Duodenal mucosa (tissue), 2 donors: Measurements from ENCODE around the gene TGFB1I1.

Experiments used
- H3K27ac ChIP-seq: one replicate; pipeline ENCODE4 v1.7.0; 2013; ENCODE audit warnings: low read depth, low read length
- H3K27me3 ChIP-seq, 2 donors: one replicate each; pipeline ENCODE4 v1.7.0; 2013; ENCODE audit warnings: low read length in 2 of 2, control low read depth in 1 of 2; ENCODE audit not compliant: insufficient read depth in 2 of 2, control insufficient read depth in 1 of 2
- H3K36me3 ChIP-seq, 2 donors: one replicate each; pipeline ENCODE4 v1.7.0; 2013; ENCODE audit warnings: low read length in 2 of 2, control low read depth in 1 of 2; ENCODE audit not compliant: insufficient read depth in 2 of 2, control insufficient read depth in 1 of 2
- H3K4me1 ChIP-seq, 2 donors: one replicate each; pipeline ENCODE4 v1.7.0; 2013; ENCODE audit warnings: low read length in 2 of 2, control low read depth in 1 of 2; ENCODE audit not compliant: insufficient read depth in 2 of 2, control insufficient read depth in 1 of 2
- H3K4me3 ChIP-seq, 2 donors: one replicate each; pipeline ENCODE4 v1.7.0; 2013; ENCODE audit warnings: low read length in 2 of 2, low read depth in 1 of 2
- H3K9ac ChIP-seq, 2 donors: one replicate each; pipeline ENCODE4 v1.7.0; 2013; ENCODE audit warnings: low read length in 2 of 2, low read depth in 1 of 2
- H3K9me3 ChIP-seq, 2 donors: one replicate each; pipeline ENCODE4 v1.7.0; 2013; ENCODE audit warnings: low read length in 2 of 2, control low read depth in 1 of 2; ENCODE audit not compliant: control insufficient read depth in 1 of 2

TGFB1I1 gene

DNA sequence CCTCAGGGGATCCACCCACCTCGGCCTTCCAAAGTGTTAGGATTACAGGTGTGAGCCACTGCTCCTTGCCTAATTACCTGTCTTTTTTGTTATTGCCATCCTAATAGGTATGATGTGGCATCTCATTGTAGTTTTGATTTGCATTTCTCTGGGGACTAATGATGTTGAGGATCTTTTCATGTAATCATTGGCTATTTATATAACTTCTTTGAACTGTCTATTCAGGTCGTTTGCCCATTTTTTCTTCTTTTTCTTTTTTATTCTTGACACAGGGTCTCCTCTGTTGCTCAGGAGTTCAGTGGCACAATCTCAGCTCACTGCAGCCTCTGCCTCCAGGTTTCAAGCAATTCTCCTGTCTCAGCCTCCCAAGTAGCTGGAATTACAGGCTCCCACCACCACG, 1.3 kb upstream of the TGFB1I1 start:
- H3K4me1 ChIP-seq: peaks cover 4 to 27% of the 10 kb centered on the region in 2 donors
- no peak overlapping the region for H3K4me3 ChIP-seq
- no peak overlapping the region for H3K9ac ChIP-seq
- H3K27me3 ChIP-seq: peaks cover 0 to 5% of the 10 kb centered on the region in 2 donors
- H3K9me3 ChIP-seq: no peaks in the 10 kb centered on the region
- peaks cover 0 to 22% of the 10 kb centered on the region in 2 donors for H3K36me3 ChIP-seq
- H3K27ac ChIP-seq: no peak overlapping the region

DNA sequence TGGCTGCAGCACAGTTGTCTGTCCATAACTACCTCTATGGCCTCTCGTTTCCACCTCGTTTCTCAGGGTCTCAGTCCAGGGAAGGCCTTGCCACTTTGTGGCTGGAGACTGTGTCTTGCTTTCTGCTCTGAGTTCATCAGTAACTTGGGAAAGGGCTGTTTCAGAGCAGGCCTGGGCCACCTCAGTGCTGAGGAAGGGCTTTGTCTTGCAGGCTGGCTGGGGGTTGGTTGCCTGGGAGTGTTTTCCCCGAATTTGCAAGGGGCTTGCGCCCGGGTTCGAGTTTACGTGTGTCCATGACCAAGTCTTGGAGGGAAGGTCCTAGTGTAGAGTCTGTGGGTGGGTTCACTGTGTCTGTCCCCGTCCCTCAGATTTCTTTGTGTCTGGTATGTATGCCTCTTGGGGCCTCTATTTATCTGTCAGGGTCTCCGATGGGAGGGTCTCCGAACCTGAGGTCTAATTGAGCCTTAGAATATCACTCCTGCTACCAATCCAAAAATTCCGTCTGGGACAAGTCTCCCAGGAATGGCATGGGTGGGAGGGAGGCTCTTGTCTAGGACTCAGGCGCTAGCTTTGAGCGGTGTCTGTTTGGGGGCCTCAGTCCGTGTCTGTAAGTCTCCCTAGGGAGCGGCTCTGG, 594 bp upstream of the TGFB1I1 start:
- no peaks in the 10 kb centered on the region for H3K9me3 ChIP-seq

DNA sequence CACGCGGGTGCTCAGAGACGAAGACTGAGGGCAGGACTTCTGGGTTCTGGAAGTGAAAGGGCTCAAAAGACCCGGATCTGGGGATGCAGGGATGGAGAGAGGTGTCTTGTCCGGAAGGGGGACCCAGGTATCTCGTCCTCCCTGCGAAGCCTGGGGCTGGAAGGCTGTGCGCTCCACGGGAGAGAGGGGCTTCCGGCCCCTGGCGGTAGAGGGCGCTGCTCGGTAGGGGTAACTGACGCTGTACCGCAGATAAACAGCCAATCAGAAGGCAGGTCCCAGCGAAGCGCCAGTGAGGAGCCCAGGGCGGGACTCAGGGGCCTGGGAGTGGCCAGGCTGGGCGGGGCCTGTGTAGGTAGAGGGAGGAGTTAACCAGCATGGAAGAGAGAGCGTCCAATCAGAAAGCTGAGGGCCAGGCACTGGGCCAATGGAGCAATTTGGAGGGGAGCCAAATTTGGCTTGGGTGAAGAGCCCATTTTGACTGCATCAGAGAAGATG, 804 bp downstream of the TGFB1I1 start:
- Histone ChIP-seq H3K4me3 (peak overlapping the region; percentile 54 to 71), H3K36me3 (peaks cover 0 to 6% of the 10 kb centered on the region in 2 donors), H3K9me3 (no peaks in the 10 kb centered on the region), H3K27me3 (peaks cover 0 to 5% of the 10 kb centered on the region in 2 donors), H3K9ac (peak overlapping the region in 1 of 2 donors; percentile 60), H3K27ac (peak overlapping the region; percentile 52), H3K4me1 (peaks cover 5 to 40% of the 10 kb centered on the region in 2 donors)

More for the DNA sequence above, 594 bp upstream of the TGFB1I1 start:
- Histone ChIP-seq H3K9ac (peak overlapping the region; percentile 52 to 57), H3K4me3 (peak overlapping the region; percentile 54 to 60), H3K27ac (peak overlapping the region; percentile 74), H3K27me3 (peaks cover 0 to 5% of the 10 kb centered on the region in 2 donors), H3K4me1 (peaks cover 4 to 33% of the 10 kb centered on the region in 2 donors), H3K36me3 (peaks cover 0 to 15% of the 10 kb centered on the region in 2 donors)

DNA sequence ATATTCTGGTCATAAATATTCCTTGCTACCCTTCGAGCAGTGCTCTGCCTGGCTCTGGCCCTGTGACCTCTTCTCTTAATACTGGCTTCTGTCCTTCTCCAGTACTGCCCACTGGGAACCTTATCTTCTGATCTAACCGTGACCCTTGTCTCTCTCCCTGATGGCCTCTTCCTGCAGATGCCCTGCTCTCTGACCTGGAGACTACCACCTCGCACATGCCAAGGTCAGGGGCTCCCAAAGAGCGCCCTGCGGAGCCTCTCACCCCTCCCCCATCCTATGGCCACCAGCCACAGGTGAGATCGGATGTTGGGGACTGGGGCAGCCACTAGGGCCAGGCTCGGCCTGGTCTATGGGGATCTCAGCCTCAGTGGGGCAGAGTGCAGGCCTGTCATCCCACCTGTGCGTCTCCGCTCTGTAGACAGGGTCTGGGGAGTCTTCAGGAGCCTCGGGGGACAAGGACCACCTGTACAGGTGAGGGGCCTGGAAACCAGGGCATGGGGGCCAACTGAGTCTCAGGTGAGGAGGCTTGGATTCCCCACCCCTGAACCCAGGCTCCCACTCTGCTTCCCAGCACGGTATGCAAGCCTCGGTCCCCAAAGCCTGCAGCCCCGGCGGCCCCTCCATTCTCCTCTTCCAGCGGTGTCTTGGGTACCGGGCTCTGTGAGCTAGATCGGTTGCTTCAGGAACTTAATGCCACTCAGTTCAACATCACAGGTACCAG, 1.5 kb downstream of the TGFB1I1 start:
- no peaks in the 10 kb centered on the region for H3K9me3 ChIP-seq
- H3K27me3 ChIP-seq: peaks cover 0 to 5% of the 10 kb centered on the region in 2 donors
- peaks cover 9 to 43% of the 10 kb centered on the region in 2 donors for H3K4me1 ChIP-seq
- no peak overlapping the region for H3K4me3 ChIP-seq
- H3K36me3 ChIP-seq: peaks cover 0 to 6% of the 10 kb centered on the region in 2 donors
- H3K9ac ChIP-seq: no peak overlapping the region
- H3K27ac ChIP-seq: no peak overlapping the region

DNA sequence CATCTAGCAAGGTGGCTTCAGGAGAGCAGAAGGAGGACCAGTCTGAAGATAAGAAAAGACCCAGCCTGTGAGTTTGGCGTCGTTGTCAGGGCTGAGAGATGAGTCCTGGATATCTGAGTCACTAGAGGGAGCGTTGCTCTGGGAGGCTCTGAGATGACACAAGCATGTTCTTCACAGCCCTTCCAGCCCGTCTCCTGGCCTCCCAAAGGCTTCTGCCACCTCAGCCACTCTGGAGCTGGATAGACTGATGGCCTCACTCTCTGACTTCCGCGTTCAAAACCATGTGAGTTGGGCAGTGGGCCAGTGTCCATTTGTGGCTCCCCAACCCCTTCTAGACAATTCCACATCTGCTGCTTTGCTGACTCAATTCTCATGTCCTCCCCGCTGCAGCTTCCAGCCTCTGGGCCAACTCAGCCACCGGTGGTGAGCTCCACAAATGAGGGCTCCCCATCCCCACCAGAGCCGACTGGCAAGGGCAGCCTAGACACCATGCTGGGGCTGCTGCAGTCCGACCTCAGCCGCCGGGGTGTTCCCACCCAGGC, 2.3 kb downstream of the TGFB1I1 start:
- Histone ChIP-seq H3K4me3 (no peak overlapping the region), H3K9me3 (no peaks in the 10 kb centered on the region), H3K36me3 (peaks cover 0 to 6% of the 10 kb centered on the region in 2 donors), H3K4me1 (peaks cover 9 to 49% of the 10 kb centered on the region in 2 donors), H3K27me3 (peaks cover 0 to 5% of the 10 kb centered on the region in 2 donors), H3K9ac (no peak overlapping the region), H3K27ac (no peak overlapping the region)

DNA sequence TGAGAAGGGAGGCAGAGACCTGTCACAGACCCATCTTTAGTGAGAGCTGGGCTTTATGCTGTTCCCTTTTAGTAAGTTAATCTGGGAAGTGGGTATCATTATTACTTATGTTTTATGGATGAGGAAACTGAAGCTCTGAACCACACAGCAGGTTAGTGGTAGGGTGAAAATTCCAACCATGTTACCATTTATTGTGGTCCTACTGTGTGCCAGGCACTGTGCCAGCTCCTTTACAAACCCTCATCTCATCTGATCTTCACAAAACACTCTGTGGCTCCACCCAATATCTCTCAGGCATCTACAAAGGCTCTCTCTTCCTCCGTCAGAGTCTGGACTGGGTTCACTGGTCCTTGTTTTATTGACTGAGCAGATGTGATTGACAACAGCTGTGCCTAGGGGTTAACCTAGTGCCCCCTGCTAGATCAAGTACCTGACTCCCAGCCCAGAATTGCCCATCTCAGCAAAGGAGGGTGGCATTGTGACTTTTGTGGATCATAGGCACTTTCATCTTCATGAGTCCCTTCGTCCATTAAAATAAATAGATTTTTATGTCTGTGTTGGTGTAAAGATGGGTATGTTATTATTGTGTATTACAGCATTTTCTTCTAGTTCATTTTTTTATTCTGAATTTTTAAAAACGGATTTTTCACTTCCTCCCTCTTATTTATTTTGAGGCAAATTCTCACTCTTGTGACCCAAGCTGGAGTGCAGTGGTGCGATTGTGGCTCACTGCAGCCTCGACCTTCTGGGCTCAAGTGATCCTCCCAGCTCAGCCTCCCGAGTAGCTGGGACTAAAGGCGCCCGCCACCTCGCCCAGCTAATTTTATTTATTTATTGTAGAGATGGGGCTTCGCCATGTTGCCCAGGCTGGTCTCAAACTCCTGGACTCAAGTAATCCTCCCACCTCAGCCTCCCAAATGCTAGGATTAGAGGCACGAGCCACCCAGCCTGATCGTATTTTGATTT, 3.1 kb downstream of the TGFB1I1 start:
- H3K9ac ChIP-seq: no peak overlapping the region
- H3K9me3 ChIP-seq: no peaks in the 10 kb centered on the region
- H3K27me3 ChIP-seq: peaks cover 0 to 5% of the 10 kb centered on the region in 2 donors
- H3K4me1 ChIP-seq: peaks cover 14 to 56% of the 10 kb centered on the region in 2 donors
- no peak overlapping the region for H3K4me3 ChIP-seq
- no peak overlapping the region for H3K27ac ChIP-seq
- H3K36me3 ChIP-seq: peaks cover 0 to 6% of the 10 kb centered on the region in 2 donors

DNA sequence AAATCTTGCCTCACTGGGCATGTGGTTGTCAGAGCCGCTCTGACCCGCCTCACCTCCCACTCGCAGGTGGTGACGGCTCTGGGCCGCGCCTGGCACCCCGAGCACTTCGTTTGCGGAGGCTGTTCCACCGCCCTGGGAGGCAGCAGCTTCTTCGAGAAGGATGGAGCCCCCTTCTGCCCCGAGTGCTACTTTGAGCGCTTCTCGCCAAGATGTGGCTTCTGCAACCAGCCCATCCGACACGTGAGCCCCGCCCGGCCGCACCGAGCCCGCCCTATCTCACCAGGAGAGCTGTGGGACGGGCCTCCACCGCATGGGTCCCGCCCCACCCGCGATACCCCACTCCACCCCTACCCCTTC, 4.0 kb downstream of the TGFB1I1 start:
- Histone ChIP-seq H3K9me3 (no peaks in the 10 kb centered on the region), H3K27ac (no peak overlapping the region), H3K4me1 (peaks cover 18 to 62% of the 10 kb centered on the region in 2 donors), H3K27me3 (peaks cover 0 to 5% of the 10 kb centered on the region in 2 donors), H3K36me3 (peaks cover 0 to 6% of the 10 kb centered on the region in 2 donors), H3K4me3 (peak overlapping the region; percentile 69 to 72), H3K9ac (peak overlapping the region in 1 of 2 donors; percentile 65)

DNA sequence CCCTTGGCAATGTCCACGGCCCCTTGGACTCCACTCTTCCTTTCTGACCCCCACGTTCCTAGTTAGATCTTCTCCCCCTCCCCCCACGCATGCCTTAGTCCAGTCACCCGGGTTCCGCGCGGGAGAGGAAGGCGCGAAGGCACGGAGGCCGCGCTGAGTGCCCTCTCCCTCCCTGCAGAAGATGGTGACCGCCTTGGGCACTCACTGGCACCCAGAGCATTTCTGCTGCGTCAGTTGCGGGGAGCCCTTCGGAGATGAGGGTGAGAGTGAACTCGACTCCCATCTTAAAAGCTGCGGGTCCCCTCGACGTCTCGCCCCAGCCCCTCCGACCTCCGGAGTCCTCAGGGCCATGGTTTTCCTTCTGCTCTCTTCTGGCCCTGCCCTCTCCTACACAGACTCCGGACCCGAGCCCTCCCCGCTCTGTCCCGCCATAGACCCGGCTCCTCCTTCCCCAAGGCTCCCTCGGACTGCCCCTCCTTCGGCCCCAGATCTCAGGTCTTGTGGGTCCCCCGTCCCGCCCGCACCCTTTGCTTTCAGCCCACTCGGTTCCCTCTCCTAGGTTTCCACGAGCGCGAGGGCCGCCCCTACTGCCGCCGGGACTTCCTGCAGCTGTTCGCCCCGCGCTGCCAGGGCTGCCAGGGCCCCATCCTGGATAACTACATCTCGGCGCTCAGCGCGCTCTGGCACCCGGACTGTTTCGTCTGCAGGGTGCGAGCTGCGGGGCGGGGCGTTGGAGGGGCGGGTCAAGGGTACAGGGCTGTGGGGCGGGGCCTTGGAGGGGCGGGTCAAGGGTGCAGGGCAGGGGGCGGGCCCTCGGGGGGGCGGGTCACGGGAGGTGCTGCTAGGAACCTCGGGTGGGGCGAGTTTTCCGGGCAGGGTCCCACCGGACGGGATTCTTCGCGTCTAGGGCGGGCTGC, 4.6 kb downstream of the TGFB1I1 start:
- Histone ChIP-seq H3K27me3 (peaks cover 0 to under 1% of the 10 kb centered on the region in 2 donors), H3K4me3 (peak overlapping the region; percentile 72 to 78), H3K36me3 (peaks cover 0 to 6% of the 10 kb centered on the region in 2 donors), H3K4me1 (peaks cover 19 to 59% of the 10 kb centered on the region in 2 donors), H3K9me3 (no peaks in the 10 kb centered on the region), H3K9ac (peak overlapping the region; percentile 64 to 73), H3K27ac (peak overlapping the region; percentile 94)
